ENCODE data around the gene PABPC4L.
"Not testable (repeated sequence)": the region's sequence is repeated elsewhere in the genome, so short reads cannot be mapped to it uniquely, and the experiment has no call there.

The PABPC4L gene

DNA sequence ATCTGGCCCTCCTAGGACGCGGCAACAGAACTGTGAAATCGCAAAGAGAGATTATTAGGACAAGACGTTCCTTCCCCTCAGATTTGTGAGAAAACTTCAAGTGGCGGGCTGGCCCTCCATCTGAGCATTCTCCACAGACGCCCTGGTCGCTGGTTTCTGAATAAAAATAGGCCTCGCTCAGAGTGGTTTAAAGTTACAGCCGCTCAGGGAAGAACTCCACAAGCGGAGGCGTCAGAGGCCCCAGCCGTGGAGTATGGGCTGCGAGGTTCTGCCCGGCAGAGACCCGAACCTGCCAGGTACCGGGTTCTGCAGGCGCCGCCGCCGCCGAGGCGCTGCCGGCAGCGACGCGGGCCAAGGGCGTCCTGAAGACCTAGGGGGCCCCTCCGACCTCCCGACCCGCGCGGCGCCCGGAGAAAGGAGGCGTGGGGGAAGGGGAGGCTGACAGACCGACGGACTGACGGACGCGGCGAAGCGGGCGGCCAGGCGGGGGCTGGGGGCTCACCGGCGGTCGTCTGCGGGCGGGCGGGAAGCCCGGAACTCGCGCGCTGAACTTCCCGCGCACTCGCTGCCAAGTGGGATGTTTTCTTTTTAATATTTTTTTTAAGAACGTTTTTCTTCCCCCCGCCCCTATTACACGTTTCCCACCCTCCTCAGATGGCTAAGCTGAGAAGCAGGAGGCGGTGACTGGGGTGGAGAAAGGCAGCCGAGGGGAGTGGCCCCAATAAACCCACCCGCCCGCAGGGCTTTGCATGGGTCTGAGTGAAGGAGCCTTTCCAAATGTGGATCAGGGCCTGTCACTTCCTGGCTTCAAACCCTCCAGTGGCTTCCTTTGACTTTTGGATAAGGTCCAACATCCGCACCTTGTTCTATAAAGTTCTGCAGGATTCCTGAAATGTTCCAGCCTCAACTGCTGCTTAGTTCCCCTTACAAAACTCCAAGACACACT is at the start of gene PABPC4L:
TSS of gene PABPC4L (minus strand) at position 574 of the 946 bp plus-strand sequence. CDS start 770 bp downstream, outside the sequence.
- no peak for DNase-seq (ENCODE audit: low spot score)

DNA sequence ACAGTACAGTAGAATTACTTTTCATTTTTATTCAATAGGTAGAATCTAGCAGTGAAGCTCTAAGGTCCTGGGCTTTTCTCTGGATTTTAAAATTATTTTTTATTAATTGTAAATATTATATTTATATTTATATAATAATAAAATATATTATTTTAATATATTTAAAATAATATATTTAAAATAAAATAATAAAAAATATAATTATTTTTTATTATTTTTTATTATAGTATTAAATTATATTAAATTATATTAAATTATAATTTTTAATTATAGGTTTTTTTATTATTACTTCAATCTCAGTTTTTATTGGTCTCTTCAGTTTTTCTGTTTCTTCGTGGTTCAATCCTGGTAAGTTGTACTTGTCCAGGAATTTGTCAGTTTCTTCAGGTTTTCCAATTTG is 49.7 kb upstream of the PABPC4L start:
- DNase-seq (ENCODE audit: low spot score): no peak

DNA sequence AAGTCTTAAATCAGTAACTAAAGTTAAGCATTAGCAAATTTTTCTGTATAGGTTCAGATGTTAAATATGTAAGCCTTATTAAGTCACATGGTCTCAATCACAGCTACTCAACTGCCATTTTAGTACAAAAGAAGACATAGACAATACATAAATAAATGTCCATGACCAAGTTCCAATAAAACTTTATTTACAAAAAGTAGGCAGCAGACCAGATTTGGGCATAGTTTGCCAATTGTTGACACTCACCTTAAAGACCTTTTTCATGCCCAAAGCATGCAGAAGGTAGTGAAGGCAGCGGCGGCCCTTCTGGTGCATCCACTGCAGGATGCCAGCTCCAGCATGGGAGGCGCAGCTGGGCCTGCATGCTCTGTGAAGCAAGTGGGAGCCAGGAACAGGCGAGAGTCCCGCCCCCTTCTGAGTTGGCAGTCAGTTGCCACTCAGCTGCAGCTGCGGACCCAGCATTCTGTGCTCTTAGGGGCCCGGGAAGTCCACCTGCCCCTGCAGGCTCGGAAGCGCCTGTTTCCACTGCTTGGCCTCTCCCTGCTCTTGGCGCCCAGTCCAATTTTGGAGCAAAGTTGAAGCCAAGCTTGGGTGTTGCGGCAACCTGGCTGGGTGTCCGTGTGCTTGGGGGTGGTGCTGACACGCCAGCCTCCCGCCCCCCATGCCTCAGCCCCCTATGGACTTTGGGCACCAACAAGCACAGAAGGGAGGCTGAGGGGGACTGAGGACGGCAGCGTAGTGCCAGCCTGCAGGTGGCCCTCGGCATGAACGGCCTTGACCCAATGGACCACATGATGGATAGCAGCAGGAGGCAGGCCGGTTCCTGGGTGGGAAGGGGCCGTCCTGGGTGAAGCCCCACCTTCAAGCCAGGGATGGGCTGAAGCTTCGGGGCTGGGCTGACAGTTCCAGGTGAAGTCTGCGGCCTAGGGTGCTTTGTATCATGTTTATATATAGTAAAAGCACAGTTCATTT is 42.4 kb upstream of the PABPC4L start:
- DNase-seq (ENCODE audit: low spot score): no peak

DNA sequence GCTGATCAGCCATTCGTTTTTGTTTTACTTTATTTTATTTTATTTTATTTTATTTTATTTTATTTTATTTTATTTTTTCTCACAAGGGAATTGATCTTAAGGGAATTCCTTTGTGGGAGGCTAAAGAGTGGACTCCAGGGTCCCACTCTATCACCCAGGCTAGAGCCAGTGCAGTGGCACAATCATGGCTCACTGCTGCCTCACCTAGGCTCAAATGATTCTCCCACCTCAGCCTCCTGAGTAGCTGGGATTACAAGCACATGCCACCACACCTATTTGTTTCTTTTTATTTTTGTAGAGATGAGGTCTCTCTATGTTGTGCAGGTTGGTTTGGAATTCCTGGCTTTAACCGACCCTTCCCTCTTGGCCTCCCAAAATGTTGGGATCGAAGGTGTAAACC is 17.5 kb upstream of the PABPC4L start:
- no peak for DNase-seq (ENCODE audit: low spot score)

DNA sequence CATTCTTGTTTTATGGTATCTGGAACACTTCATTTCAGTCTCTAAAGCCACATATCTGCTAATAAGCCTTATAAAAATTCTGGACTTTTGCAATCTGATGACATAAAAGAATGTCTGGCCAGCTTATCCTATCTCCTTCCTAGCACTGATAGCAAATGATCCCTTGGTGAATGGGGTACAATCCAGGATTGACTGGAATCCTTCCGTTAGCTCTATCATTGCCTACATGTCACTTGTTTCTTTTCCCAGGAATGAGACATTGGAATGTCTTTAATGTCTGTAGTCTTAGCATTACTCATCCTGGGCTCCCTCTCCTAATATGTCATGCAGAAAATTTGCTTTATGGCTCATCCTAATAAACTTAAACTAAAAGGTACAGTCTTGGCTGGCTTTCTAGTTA is 14.8 kb upstream of the PABPC4L start:
- DNase-seq (ENCODE audit: low spot score): no peak

DNA sequence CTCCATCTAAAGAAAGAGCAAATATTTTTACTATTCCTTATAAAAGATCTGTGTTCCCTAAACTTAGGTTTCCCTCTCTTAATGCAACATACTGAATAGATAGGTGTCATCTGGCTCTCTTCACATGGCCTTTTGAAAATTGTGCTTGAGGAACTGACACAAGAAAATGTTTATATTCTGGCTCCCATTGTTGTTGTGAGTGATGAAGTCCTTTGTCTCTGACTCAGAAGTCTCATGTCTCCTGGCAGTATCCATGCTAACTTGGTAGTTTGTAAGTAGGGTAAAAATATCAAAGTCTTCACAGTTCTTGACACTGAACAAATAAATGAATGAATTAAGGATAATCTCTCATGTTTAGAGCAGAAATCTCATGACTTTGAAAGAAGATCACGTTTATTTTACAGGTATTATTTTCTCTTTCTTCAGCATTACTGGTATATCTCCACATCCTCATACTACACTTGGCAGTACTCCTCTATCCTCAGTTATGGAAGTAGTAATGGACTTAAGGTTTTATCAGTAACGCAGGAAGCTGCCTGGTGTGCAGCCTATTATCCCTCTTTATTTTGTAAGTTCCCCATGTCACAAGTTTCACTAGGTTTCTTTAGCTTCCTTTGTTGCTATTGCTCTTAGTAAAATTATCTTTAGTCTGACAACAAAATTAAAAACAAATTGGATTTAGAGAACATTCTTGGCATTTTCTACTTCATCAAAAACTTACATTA is 14.2 kb upstream of the PABPC4L start:
- DNase-seq (ENCODE audit: low spot score): no peak

DNA sequence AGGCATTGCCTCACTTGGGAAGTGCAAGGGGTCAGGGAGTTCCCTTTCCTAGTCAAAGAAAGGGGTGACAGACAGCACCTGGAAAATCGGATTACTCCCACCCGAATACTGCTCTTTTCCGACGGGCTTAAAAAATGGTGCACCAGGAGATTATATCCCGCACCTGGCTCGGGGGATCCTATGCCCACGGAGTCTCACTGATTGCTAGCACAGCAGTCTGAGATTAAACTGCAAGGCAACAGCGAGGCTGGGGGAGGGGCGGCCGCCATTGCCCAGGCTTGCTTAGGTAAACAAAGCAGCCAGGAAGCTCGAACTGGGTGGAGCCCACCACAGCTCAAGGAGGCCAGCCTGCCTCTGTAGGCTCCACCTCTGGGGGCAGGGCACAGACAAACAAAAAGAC is 6.4 kb upstream of the PABPC4L start:
- not testable (repeated sequence) for DNase-seq (ENCODE audit: low spot score)

DNA sequence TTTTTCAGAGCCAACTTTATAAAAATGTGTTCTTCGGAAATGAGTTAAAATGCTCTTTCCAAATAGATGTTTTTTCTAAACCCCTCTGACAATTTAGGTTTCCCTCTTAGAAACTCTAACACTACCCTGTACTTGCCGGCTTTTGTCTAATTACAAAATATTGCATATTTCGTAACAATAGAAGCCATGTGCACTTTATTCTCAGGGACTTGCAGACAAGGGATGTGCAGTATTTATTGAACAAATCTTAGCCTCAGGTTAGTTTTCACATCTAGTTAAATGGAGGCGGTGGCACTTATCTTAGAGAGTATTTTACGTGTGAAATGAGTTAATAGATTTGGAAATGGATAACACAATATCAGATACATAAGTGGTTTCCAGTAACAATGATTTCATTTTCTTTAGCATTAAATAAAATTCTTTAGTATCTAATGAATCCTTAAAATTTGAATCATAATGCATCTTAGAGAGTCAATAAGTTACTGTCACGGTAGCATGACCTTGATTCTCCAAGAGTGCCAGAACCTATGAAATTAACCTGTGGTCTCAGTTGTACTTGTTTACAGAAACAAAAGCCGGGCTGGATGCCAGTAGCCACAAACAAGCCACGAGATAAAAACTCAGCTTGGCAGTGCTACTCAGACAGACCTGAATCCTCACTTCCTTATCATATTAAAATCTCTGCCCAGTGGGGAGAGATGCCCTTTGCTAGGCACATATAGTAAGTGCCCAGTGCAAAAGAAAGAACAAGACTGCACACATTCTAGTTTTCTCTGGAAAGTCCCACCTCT is 772 bp upstream of the PABPC4L start:
- DNase-seq (ENCODE audit: low spot score): no peak

DNA sequence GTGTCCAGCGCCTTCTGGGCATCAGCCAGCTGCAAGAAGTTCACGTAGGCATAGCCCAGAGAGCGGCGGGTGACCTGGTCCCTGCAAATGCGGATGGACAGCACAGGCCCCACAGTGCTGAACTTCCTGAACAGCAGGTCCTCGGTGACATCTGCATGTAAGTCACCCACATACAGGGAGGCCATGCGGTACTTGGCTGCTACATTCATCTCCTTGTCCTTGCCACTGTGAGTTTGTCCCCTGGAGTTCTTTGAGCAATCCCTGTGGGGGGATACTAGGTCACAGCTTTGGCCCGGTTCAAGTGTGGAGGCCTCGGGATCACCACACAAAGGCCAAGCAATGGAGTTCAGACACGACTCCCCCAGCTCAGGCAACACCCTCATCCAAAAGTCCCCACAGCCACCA is 776 bp downstream of the PABPC4L start:
- no peak for DNase-seq (ENCODE audit: low spot score)

DNA sequence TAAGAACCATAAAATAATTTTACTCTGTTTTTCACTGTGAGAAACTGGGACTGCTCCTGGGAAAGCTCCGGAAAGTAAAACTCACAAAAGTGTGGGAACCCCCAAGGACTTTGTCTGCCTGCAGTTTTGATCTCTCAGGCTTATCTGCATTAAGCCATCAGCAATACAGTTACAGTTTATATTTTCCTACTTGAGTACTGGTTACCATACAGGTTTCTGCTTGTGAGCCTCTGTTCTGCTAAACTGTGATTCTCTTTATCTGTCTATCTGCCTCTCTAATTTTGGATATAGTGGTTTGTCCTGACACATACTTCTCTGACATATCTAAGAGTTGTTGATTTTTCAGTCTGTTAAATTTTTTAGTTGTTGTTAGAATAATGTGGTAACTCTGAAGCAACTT is 11.6 kb downstream of the PABPC4L start:
- no peak for DNase-seq (ENCODE audit: low spot score)

DNA sequence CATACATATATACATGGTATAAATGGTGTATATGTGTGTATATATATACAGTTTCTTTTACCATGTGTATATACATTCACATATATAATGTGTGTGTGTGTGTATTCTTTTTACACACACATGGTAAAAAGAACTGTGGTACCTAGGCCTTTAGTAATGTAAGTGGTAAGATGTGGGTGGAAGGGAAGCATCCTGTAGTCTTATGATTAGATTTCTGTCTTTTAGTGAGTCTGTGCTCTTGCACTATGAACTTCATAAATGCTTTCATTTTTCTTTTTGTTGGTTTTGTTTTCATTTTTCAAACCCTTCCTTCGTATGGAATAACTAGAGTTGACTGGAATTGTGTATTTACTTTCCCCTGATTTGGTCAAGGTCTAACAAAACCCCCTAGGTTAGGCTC is 12.1 kb downstream of the PABPC4L start:
- DNase-seq (ENCODE audit: low spot score): no peak

DNA sequence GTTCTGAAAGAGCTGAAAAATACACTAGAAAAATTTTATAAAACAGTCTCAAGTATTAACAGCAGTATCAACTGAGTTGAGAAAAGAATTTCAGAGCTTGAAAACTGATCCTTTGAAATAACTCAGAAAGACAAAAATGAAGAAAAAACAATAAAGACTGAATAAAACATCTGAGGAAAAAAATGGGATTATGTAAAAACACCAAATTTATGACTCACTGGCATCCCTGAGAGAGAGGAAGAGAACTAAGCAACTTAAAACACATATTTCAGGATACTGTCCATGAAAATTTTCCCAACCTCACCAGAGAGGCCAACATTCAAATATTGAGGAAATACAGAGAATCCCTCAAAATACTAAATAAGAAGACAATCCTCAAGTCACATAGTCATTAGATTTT is 22.9 kb downstream of the PABPC4L start:
- DNase-seq (ENCODE audit: low spot score): no peak

DNA sequence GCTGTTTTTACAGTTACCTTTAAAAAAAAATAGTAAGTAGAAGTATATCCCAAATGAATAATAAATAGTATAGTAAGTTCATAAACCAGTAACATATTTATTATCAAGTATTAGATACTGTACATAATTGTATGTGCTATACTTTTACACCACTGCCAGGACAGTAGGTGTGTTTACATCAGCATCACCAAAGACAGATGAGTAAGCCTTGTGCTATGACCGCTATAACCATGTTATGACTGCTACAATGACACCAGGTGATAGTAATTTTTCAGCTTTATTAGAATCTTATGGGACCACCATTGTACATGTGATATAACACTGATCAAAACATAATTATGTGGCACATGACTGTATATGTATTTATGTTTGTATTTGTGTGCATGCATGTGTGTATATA is 27.3 kb downstream of the PABPC4L start:
- DNase-seq (ENCODE audit: low spot score): no peak

DNA sequence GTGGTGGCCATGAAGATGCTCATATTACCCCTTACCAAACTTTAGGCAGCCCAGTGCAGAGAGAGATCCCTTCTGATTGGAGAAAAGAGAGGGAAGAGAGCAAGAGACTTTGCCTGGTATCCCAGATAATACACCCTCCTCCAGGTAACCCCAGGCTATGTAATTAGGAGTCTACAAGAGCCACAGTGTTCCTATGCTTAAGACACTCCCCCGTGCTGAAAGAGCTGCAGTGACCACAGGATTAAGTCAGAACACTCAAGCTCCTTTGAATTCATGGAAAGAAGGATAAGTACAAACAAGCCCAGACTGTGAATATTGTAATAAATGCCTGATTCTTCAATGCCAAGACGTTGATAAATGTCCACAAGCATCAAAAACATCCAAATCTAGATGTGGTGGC is 41.4 kb downstream of the PABPC4L start:
- DNase-seq (ENCODE audit: low spot score): no peak

DNA sequence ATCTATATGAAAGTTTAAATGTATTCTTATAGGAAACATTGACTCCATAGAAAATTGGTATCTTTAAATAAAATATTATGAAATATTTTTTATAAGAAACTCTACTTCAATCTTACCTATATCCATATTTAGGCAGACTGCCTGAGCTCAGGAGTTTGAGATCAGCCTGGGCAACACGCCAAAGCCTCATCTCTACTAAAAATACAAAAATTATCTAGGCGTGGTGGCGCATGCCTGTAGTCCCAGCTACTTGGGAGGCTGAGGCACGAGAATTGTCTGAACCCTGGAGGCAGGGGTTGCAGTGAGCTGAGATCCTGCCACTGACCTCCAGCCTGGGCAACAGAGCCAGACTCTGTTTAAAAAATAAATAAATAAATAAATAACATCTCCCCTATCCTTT is 47.5 kb downstream of the PABPC4L start:
- no peak for DNase-seq (ENCODE audit: low spot score)

DNA sequence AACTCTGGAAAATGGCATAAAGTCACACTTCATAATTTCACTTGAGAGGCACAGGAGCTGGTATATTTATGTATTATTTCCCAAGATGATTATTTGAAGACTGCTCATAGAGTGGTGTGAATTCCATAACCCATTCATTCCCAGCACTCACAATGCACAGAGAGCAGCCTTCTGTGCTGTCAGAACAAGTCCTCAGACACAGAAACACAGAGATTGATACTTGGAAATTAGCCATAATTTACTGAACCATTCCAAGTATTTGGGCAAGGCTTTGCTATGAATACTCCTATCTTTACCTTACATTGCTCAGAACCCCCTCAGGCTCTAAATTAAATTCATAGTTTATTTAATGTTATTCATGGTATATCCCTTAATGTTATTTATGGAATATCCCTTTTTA is 53.6 kb downstream of the PABPC4L start:
- DNase-seq (ENCODE audit: low spot score): no peak
